OCI-LY7 (cell line): ENCODE measurements around the gene ZDHHC14.

Experiments
- EZH2phosphoT487 ChIP-seq: fragments of 200-600 bp; sonication (generic); IDR thresholded peaks from 2 replicates; pipeline ENCODE4 v1.6.1; 2018; ENCODE audit warnings: low read depth, borderline replicate concordance, mild to moderate bottlenecking, mixed run types, antibody characterized with exemption, low read length, moderate library complexity, mixed read lengths
- TF ChIP-seq, protein P1 (sequence below): fragments of 200-600 bp; sonication (generic); conservative IDR thresholded peaks from 2 replicates; pipeline ENCODE4 v1.5.1; 2014; ENCODE audit warnings: mild to moderate bottlenecking, antibody characterized with exemption, low read length, moderate library complexity, mixed read lengths

DNA sequence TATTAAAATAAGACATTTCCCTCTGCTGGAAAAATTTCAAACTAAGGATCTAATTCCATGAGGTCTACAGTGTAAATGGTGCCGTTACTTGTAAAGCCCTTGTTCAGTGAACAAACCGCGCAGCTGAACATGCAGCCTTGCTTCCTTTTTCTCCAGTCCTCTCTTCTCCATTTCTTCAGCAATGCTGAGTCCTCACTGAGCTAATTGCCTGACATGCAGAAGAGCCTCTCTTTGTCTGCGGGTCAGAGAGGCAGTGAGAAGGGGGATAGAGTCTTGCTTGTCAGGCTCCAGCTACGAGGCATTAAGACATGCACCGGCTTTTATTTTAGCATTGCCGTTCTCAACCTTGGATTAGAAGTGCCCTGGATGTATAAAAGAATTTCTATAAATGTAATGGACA lies 25.7 kb downstream of the ZDHHC14 start:
- TF ChIP-seq EZH2phosphoT487 = no peak
- TF ChIP-seq, protein P1, sequence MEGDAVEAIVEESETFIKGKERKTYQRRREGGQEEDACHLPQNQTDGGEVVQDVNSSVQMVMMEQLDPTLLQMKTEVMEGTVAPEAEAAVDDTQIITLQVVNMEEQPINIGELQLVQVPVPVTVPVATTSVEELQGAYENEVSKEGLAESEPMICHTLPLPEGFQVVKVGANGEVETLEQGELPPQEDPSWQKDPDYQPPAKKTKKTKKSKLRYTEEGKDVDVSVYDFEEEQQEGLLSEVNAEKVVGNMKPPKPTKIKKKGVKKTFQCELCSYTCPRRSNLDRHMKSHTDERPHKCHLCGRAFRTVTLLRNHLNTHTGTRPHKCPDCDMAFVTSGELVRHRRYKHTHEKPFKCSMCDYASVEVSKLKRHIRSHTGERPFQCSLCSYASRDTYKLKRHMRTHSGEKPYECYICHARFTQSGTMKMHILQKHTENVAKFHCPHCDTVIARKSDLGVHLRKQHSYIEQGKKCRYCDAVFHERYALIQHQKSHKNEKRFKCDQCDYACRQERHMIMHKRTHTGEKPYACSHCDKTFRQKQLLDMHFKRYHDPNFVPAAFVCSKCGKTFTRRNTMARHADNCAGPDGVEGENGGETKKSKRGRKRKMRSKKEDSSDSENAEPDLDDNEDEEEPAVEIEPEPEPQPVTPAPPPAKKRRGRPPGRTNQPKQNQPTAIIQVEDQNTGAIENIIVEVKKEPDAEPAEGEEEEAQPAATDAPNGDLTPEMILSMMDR = no peak
